Endothelial cell of umbilical vein (primary cell): ENCODE results near the gene HTR2B. TPM values are rescaled to one million over a fixed set of nuclear protein-coding genes. Genes with fewer than 3 reads are reported as not detected.

Experiments
- BruUV-seq: library from RNA; stranded (reverse); fragments of 400-500 nt; replicated peaks from 2 replicates; lab custom pipeline; 2021; lab: Mats Ljungman, UMichigan
- CTCF ChIA-PET: fragments of 300-600, 350-600 bp; sonication (Branson Sonifier 250); formaldehyde crosslinking; loops from one replicate; lab custom pipeline; 2021; ENCODE audit warnings: antibody characterized with exemption, inconsistent platforms; lab: Charles Lee
- POLR2A ChIA-PET: fragments of 300-600, 350-600 bp; sonication (Branson Sonifier 250); formaldehyde crosslinking; loops from one replicate; lab custom pipeline; 2021; ENCODE audit warnings: antibody characterized with exemption, inconsistent platforms; lab: Charles Lee
- DNase-seq: peaks from one replicate; pipeline ENCODE4 v3.0.0-alpha.2; 2011; ENCODE audit warnings: low read depth, low spot score
- FAIRE-seq: peaks from 2 replicates; lab custom pipeline; 2011; peaks lifted over from hg19 to GRCh38; lab: Jason Lieb, UNC
- H2AFZ ChIP-seq: 2 replicates; pipeline ENCODE4 v1.6.0; 2012; ENCODE audit warnings: low read depth, low read length, control low read depth, inconsistent platforms
- H3K27ac ChIP-seq: 2 replicates; pipeline ENCODE4 v1.5.1; 2011; ENCODE audit warnings: low read depth, mild to moderate bottlenecking, control low read depth, low read length, moderate library complexity; ENCODE audit not compliant: insufficient read depth
- H3K27me3 ChIP-seq, 2 experiments: 2 replicates each; pipeline versions ENCODE4 v1.6.0 to v1.6.1; 2011; ENCODE audit warnings: low read length in 2 of 2, mixed read lengths in 1 of 2; ENCODE audit not compliant: control insufficient read depth in 2 of 2, insufficient read depth in 2 of 2
- H3K36me3 ChIP-seq, 2 experiments: 2 replicates in 1 of 2; 3 replicates in 1 of 2; pipeline ENCODE4 v1.5.1; 2011; ENCODE audit warnings: low read length in 2 of 2, mild to moderate bottlenecking in 1 of 2, moderate library complexity in 1 of 2; ENCODE audit not compliant: control insufficient read depth in 2 of 2, insufficient read depth in 2 of 2; ENCODE audit errors: extremely low read depth in 1 of 2
- H3K4me1 ChIP-seq: 3 replicates; pipeline ENCODE4 v1.5.1; 2011; ENCODE audit warnings: mild to moderate bottlenecking, low read length; ENCODE audit not compliant: control insufficient read depth, insufficient read depth; ENCODE audit errors: extremely low read depth
- H3K4me2 ChIP-seq: 2 replicates; pipeline ENCODE4 v1.6.1; 2011; ENCODE audit warnings: low read length, control low read depth, mixed read lengths; ENCODE audit not compliant: insufficient read depth
- H3K4me3 ChIP-seq, 3 experiments: fragments of 200-600 bp in 1 of 3; sonication (generic), shearing (Covaris generic) in 1 of 3; replicated peaks in 1 of 3; 2 replicates each; pipeline ENCODE4 v1.5.1; 2011 to 2016; ENCODE audit warnings: control low read depth in 3 of 3, low read length in 3 of 3, mild to moderate bottlenecking in 2 of 3, inconsistent platforms in 1 of 3, low read depth in 1 of 3, moderate library complexity in 1 of 3; ENCODE audit not compliant: insufficient read depth in 1 of 3
- H3K79me2 ChIP-seq: 2 replicates; pipeline ENCODE4 v1.6.0; 2012; ENCODE audit warnings: low read length, inconsistent platforms; ENCODE audit not compliant: control insufficient read depth, insufficient read depth
- H3K9ac ChIP-seq: replicated peaks from 2 replicates; pipeline ENCODE3; 2011; ENCODE audit warnings: low read length, control low read depth; ENCODE audit not compliant: insufficient read depth; ENCODE audit errors: extremely low read depth
- H3K9me1 ChIP-seq: replicated peaks from 3 replicates; pipeline ENCODE4 v1.6.0; 2011; ENCODE audit warnings: mild to moderate bottlenecking, low read length; ENCODE audit not compliant: control insufficient read depth, insufficient read depth; ENCODE audit errors: extremely low read depth
- H3K9me3 ChIP-seq: replicated peaks from 2 replicates; pipeline ENCODE4 v1.5.1; 2012; ENCODE audit warnings: low read length, inconsistent platforms; ENCODE audit not compliant: control insufficient read depth, insufficient read depth
- H4K20me1 ChIP-seq: replicated peaks from 2 replicates; pipeline ENCODE3; 2011; ENCODE audit warnings: mild to moderate bottlenecking, low read length; ENCODE audit not compliant: control insufficient read depth, insufficient read depth; ENCODE audit errors: extremely low read depth
- CTCF ChIP-seq, 2 donors: IDR thresholded peaks; 1 replicate in 1 of 2; 2 replicates in 1 of 2; pipeline ENCODE4 v1.5.1; 2011; ENCODE audit warnings: low read length in 2 of 2, mild to moderate bottlenecking in 2 of 2, moderate library complexity in 2 of 2, control low read depth in 1 of 2, inconsistent platforms in 1 of 2, low read depth in 1 of 2; ENCODE audit not compliant: insufficient read depth in 1 of 2; ENCODE audit errors: extremely low read depth in 1 of 2
- EZH2 ChIP-seq: IDR thresholded peaks from 2 replicates; pipeline ENCODE4 v1.6.1; 2012; ENCODE audit warnings: borderline replicate concordance, low read depth, mild to moderate bottlenecking, moderate library complexity, low read length, inconsistent platforms; ENCODE audit not compliant: severe bottlenecking
- FOS ChIP-seq: IDR thresholded peaks from 2 replicates; pipeline ENCODE4 v1.6.1; 2011; ENCODE audit warnings: mild to moderate bottlenecking, low read length, moderate library complexity, borderline replicate concordance; ENCODE audit not compliant: insufficient read depth
- GATA2 ChIP-seq: IDR thresholded peaks from 2 replicates; pipeline ENCODE4 v1.7.0; 2011; ENCODE audit warnings: low read depth, mild to moderate bottlenecking, moderate library complexity, mixed read lengths, low read length; ENCODE audit not compliant: insufficient read length, insufficient read depth
- JUN ChIP-seq: IDR thresholded peaks from 2 replicates; pipeline ENCODE4 v1.6.1; 2011; ENCODE audit warnings: borderline replicate concordance, low read depth; ENCODE audit not compliant: insufficient read length, insufficient read depth
- POLR2A ChIP-seq: IDR thresholded peaks from 2 replicates; pipeline ENCODE4 v1.6.1; 2012; ENCODE audit warnings: low read depth, mild to moderate bottlenecking, control low read depth, low read length
- POLR2AphosphoS5 ChIP-seq: IDR thresholded peaks from 2 replicates; pipeline ENCODE4 v1.6.1; 2012; ENCODE audit warnings: low read depth, mild to moderate bottlenecking, control low read depth, low read length, moderate library complexity; ENCODE audit not compliant: insufficient read depth
- dilution Hi-C: fragments of 300-500 bp; cut with MboI; formaldehyde crosslinking; loops from one replicate; pipeline ENCODE4 v1.15.0; 2019; ENCODE audit warnings: low sequenced_read_pairs; ENCODE audit not compliant: extremely low pct_ligation_motif_present
- intact Hi-C: fragments of 100-400 bp; cut with micrococcal nuclease; formaldehyde crosslinking; loops from one replicate; pipeline ENCODE4 v1.10.0; 2022
- polyA plus RNA-seq, 4 experiments: library from polyadenylated mRNA; depleted of rRNA in 3 of 4; stranded (reverse) in 3 of 4; unstranded in 1 of 4; fragments of >200 nt; gene quantifications; 2 replicates each; pipeline versions ENCODE4 v1.2.1 to v1.2.3, GENCODE V29; 2011 to 2012; ENCODE audit warnings: missing spikeins in 1 of 4
- total RNA-seq: library from RNA; stranded (reverse); gene quantifications from 2 replicates; pipeline ENCODE4 v1.2.3, GENCODE V29; 2021
- TF ChIP-seq, protein P1 (sequence below): IDR thresholded peaks from 2 replicates; pipeline ENCODE4 v1.6.1; 2011; ENCODE audit not compliant: insufficient read depth, insufficient read length

Gene HTR2B
- total and polyA plus RNA-seq, 2 donors (not counting 3 experiments of a cell fraction or from before 2014, with no cell fraction given), result 0.88 to 0.93 TPM

- Histone ChIP-seq H3K9me1 (no peaks in the 10 kb centered on the region), H3K79me2 (peaks cover 62% of the 10 kb centered on the region), H3K36me3 (peaks cover 13 to 37% of the 10 kb centered on the region in 2 experiments), H4K20me1 (peaks cover 2% of the 10 kb centered on the region), H2AFZ (no peak overlapping the region), H3K27ac (no peak overlapping the region), H3K9me3 (no peaks in the 10 kb centered on the region), H3K9ac (no peak overlapping the region), H3K4me2 (no peak overlapping the region), H3K4me1 (peaks cover 18% of the 10 kb centered on the region), H3K27me3 (no peaks in the 10 kb centered on the region), H3K4me3 (no peak overlapping the region)
- BruUV-seq, result no TSS peak
- dilution Hi-C loops, result no loop called here
- no peak for FAIRE-seq
- ChIA-PET CTCF (no interaction called here), POLR2A (no interaction called here)
- intact Hi-C loops, result no loop called here
- TF ChIP-seq GATA2, result no peak
- TF ChIP-seq, protein P1, sequence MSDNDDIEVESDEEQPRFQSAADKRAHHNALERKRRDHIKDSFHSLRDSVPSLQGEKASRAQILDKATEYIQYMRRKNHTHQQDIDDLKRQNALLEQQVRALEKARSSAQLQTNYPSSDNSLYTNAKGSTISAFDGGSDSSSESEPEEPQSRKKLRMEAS, result no peak
- no peak for TF ChIP-seq CTCF (IDR thresholded peaks at IDR 0.05; ENCODE audit: extremely low read depth in 1 of 2, insufficient read depth in 1 of 2, low read depth in 1 of 2, low read length in 2 of 2)
- TF ChIP-seq POLR2AphosphoS5, result no peak
- TF ChIP-seq EZH2, result no peak
- no peak for TF ChIP-seq FOS
- TF ChIP-seq JUN, result no peak
- TF ChIP-seq POLR2A, result no peak
- no peak for DNase-seq
Observed at GRCh38 chr2:231062776-231063175, 62.1 kb downstream of the HTR2B start.
